Measurements from ENCODE around the gene LIN54.

- TF ChIP-seq CTCF (conservative IDR thresholded peaks at IDR 0.05; ENCODE audit: low read length) (no peak), EZH2phosphoT487 (IDR thresholded peaks at IDR 0.05; ENCODE audit: borderline replicate concordance, low read depth, low read length) (no peak)
These were observed 2.8 kb upstream of the LIN54 start for GRCh38 chr4:83013420-83013867.

Measured in OCI-LY7 (cell line).